Measurements from ENCODE around the gene CCDC77. TPM values are rescaled to one million over a fixed set of nuclear protein-coding genes. Genes with fewer than 3 reads are reported as not detected.

CCDC77 gene
- total RNA-seq, 1 experiment from 2014 or later: 34.8 TPM

- DNase-seq (ENCODE audit: low read depth): peak; percentile 85
Observed at GRCh38 chr12:480831-481816, 79.7 kb downstream of the CCDC77 start.

GRCh38 chr12:482061-482460 is 80.6 kb downstream of the CCDC77 start:
- DNase-seq (ENCODE audit: low read depth): no peak

- no peak for DNase-seq (ENCODE audit: low read depth)
Observed at GRCh38 chr12:484096-484495, 82.7 kb downstream of the CCDC77 start.

GRCh38 chr12:490260-490659 is 88.8 kb downstream of the CCDC77 start:
- DNase-seq (ENCODE audit: low read depth): no peak

Other genes starting within 250 kb of the CCDC77 start
- gene SLC6A12, start 187.5 kb upstream of the CCDC77 start, total RNA-seq (2014; rRNA removed; shearing (Covaris generic)): 0.57 and 3.4 TPM in 2 replicates
- gene SLC6A13, start 138.8 kb upstream of the CCDC77 start, total RNA-seq (2014; rRNA removed; shearing (Covaris generic)): not detected in 2 replicates
- 36.3 and 37.4 TPM in 2 replicates for gene KDM5A, start 12.3 kb upstream of the CCDC77 start, total RNA-seq (2014; rRNA removed; shearing (Covaris generic))
- 0.40 and 1.1 TPM in 2 replicates for gene B4GALNT3, start 58.3 kb downstream of the CCDC77 start, total RNA-seq (2014; rRNA removed; shearing (Covaris generic))

All from Daoy (cell line).